SIG-M5 treated with dmso at 0.1 percent for 504 hours (cell line): Measurements from ENCODE around the gene CPA2.
"Not testable (repeated sequence)": the region's sequence is repeated elsewhere in the genome, so short reads cannot be mapped to it uniquely, and the experiment has no call there.

Source experiments
- DNase-seq: peaks from one replicate; lab custom pipeline; 2025; ENCODE audit not compliant: unreplicated experiment; lab: John Stamatoyannopoulos, UW

The CPA2 gene

DNA sequence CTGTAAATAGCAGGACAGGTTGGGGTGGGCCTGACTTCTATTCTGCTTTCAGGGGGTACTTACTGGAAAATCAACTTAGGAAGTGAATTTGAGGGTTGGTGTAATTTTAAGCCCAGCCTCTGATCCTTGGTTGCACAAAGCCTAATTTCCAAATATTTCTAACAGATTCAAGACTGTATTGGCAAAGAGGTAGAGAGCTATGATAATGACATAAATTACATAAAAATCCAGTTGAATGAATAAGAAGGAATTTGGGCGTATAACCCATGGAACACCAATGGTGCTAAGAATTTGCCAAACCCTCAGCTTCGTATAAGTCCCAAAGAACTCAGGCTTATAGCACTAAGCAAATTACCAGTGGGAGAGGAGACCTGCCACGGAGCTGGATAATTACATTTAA, 38.2 kb downstream of the CPA2 start:
- no peak for DNase-seq

DNA sequence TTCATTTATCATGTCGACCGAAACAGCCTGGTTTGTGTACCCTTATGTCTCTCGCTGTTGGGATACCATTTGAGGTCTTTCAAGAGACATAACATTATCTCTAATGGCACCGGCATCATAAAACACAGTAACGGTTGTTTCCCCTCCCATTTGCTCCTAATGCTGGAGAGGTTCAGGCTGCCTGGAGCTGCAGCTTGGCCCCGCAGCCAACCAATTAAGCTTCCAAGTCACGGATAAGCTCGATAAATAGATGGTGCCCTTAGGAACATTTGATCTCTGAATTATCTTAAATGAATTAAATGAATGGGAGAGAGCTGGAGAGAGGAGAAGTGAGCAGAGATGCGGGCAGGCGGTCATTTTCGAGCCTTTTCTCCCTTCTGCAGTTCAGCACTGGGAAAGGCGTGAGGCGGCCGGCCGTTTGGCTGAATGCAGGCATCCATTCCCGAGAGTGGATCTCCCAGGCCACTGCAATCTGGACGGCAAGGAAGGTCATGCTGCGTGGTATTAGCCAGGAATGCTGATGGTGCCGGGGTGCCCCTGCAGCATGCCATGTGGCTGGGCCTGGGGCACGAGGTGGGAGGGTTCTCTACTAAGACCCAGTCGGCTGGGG, 38.9 kb downstream of the CPA2 start:
- no peak for DNase-seq

GRCh38 chr7:130309986-130310385, 43.3 kb downstream of the CPA2 start:
- no peak for DNase-seq

DNA sequence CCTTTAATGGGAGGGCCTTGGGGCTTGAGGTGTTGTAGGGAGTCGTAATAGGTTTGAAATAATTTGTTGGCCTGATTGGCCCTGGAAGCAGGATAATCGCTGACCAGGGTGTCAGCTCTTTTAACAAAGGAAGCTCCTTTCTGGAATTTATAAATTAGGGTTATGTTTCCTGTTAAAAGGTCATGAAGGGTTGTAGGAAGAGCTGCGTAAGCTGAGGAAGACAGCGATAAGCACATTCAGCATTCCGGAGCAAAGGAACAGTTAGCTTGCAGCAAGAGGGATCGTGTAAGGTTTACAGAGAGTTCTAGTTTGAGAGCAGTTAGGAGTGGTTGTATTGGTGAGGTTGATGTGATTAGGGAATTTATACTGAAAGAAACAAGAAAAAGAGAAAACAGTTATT, 47.6 kb downstream of the CPA2 start:
- no peak for DNase-seq

DNA sequence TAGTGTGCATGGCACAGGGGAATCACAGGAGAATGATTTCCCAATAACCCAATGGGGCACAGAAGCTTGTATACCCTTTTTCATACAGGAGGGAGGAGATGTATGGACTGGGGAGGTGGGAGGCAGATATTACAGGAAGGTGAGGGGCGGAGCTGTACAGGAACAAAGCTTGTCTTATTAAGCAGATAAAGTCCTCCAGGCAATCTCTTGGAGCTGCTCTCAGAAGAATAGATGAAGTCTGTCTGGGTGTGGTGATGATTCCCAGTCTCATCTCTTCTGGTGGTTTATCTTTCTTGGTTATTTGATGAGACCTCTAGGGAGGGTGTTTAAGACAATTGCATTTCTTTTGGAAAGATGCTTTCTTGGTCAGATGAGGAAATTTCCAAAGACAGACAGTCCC, 52.9 kb downstream of the CPA2 start:
- no peak for DNase-seq

DNA sequence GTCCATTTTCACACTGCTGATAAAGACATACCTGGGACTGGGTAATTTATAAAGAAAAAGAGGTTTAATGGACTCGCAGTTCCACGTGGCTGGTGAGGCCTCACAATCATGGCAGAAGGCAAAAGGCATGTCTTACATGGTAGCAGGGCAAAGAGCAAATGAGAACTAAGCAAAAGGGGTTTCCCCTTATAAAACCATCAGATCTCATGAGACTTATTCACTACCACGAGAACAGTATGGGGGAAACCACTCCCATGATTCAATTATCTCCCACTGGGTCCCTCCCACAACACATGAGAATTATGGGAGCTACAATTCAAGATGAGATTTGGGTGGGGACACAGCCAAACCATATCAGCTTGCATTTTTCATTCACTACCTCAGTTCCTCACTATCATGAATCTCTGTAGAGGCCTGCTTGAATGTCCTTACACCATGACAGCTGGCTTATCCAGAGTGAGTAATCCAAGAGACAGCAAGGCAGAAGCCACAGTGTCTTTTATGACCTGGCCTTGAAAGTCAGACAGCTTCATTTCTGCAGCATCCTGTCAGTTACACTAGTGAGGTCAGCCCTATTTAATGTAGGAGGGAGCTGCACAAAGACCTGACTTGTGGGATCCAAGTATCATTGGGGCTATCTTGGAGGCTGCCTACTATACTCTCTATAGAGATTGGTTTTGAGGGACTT, 55.0 kb downstream of the CPA2 start:
- DNase-seq, result not testable (repeated sequence)

- DNase-seq, result peak; percentile 44
Measured at GRCh38 chr7:130322615-130323014, 56.0 kb downstream of the CPA2 start.

- DNase-seq, result no peak
Measured at GRCh38 chr7:130324306-130324943, 57.8 kb downstream of the CPA2 start.

GRCh38 chr7:130329681-130330080, 63.0 kb downstream of the CPA2 start:
- DNase-seq, result no peak

DNA sequence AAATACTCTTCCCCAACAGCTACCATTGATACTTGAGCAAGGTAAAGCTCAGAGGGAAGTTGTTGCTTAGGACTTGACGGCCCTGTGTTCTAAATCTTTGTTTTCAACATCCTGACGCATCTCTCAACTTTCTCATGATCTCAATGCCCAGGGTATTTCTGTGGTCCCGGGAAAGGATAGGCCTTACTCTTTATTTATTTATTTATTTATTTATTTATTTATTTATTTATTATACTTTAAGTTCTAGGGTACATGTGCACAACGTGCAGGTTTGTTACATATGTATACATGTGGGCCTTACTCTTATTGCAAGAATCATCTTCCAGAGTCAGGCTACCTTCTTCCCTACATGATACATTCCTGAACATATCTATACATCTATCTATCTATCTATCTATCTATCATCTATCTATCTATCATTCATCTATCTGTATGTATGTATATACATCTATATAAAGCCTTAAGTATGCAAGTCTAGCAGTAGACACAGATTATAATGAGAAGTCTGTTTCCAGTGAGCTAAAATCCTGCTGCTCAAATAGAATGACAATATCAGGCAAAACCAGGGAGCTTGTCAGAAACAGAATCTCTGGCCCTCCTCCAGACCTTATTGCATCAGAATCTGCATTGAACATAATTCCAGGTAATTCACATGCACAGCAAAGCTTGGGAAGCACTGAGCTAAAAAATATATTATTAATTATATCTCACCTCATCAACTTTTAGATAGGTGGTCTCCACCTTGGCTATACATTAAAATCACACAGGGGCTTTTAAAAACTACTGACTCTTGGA, 65.8 kb downstream of the CPA2 start:
- DNase-seq, result no peak

GRCh38 chr7:130333832-130334231, 67.2 kb downstream of the CPA2 start:
- no peak for DNase-seq

DNA sequence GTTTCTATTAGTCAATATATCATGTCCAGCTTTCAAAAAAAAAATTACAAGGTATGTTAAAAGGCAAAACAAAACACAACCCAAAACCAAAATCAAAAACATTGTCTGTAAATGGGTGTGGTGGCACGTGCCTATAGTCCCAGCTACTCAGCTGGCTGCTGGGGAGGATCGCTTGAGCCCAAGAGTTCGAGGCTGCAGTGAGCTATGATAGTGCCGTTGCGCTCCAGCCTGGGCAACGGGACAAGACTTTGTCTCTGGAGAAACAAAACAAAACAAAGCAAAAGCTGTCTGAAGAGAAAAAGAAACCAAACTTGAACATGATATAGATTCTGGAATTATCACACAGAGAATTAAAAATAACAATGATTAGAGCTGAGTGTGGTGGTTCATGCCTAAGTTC, 67.6 kb downstream of the CPA2 start:
- no peak for DNase-seq

- DNase-seq, result no peak
Measured at GRCh38 chr7:130337410-130337971, 70.8 kb downstream of the CPA2 start.

DNA sequence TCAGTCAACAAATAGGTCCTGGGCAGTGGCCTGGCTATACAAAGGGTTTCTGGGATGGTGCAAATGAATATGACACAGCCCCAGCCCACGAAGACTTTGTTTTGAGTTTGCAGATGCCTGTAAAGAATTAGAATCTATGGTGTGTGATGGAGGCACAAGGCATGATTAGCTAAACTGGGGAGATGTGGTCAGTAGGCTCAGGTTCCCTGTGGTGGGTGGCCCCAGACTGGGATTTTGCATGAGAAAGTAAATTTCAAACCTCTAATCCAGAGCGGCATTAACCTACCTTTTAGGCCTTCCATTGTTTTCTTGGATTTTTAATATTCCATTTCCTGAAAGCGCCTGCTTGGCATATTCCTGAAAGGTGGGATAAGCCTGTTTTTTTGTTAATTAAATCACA, 71.6 kb downstream of the CPA2 start:
- no peak for DNase-seq
